HepG2 (cell line): ENCODE data around the gene PARP3. TPM values are rescaled to one million over a fixed set of nuclear protein-coding genes. Genes with fewer than 3 reads are reported as not detected.

Experiments
- BRCA1 ChIP-seq: sonication (generic); formaldehyde crosslinking; IDR thresholded peaks from 2 replicates; pipeline ENCODE4 v1.4.0; 2020; ENCODE audit warnings: missing genetic modification reagents
- CEBPB ChIP-seq: IDR thresholded peaks from 2 replicates; pipeline ENCODE4 v1.6.1; 2011; ENCODE audit warnings: low read depth, low read length, improper control_type of control experiment, borderline replicate concordance
- IRF2 ChIP-seq: IDR thresholded peaks from 2 replicates; pipeline ENCODE4 v1.6.1; 2018; ENCODE audit warnings: missing genetic modification reagents, missing compliant biosample characterization
- KDM6A ChIP-seq: IDR thresholded peaks from 2 replicates; pipeline ENCODE4 v1.6.1; 2016; ENCODE audit warnings: low read depth
- NCOA5 ChIP-seq: sonication (generic); formaldehyde crosslinking; IDR thresholded peaks from 2 replicates; pipeline ENCODE4 v1.4.0; 2020; ENCODE audit warnings: missing genetic modification reagents
- PRDM4 ChIP-seq: sonication (generic); formaldehyde crosslinking; IDR thresholded peaks from 2 replicates; pipeline ENCODE4 v1.9.0; 2021; ENCODE audit warnings: missing genetic modification reagents, borderline replicate concordance
- RFX5 ChIP-seq: IDR thresholded peaks from 2 replicates; pipeline ENCODE4 v1.6.1; 2011; ENCODE audit warnings: low read depth, low read length, improper control_type of control experiment
- RFXAP ChIP-seq: sonication (generic); formaldehyde crosslinking; IDR thresholded peaks from 2 replicates; pipeline ENCODE4 v1.4.0; 2020; ENCODE audit warnings: missing genetic modification reagents, borderline replicate concordance
- SMAD1 ChIP-seq: sonication (generic); formaldehyde crosslinking; IDR thresholded peaks from 2 replicates; pipeline ENCODE4 v1.4.0; 2020; ENCODE audit warnings: missing genetic modification reagents, low read depth, mild to moderate bottlenecking, borderline replicate concordance
- SMARCE1 ChIP-seq: fragments of 450-650 bp; IDR thresholded peaks from 2 replicates; pipeline ENCODE4 v1.6.1; 2017; ENCODE audit warnings: borderline replicate concordance
- TBX2 ChIP-seq: sonication (generic); formaldehyde crosslinking; IDR thresholded peaks from 2 replicates; pipeline ENCODE4 v1.5.0; 2020; ENCODE audit warnings: missing genetic modification reagents, mild to moderate bottlenecking, borderline replicate concordance
- TEAD2 ChIP-seq: sonication (generic); formaldehyde crosslinking; IDR thresholded peaks from 2 replicates; pipeline ENCODE4 v1.9.0; 2021; ENCODE audit warnings: missing genetic modification reagents
- ZMAT3 ChIP-seq: sonication (generic); formaldehyde crosslinking; conservative IDR thresholded peaks from 2 replicates; pipeline ENCODE4 v1.7.0; 2021; ENCODE audit warnings: missing genetic modification reagents
- ZNF230 ChIP-seq: sonication (generic); formaldehyde crosslinking; IDR thresholded peaks from 2 replicates; pipeline ENCODE4 v1.4.0; 2020; ENCODE audit warnings: mild to moderate bottlenecking, missing genetic modification reagents
- ZNF430 ChIP-seq: sonication (generic); formaldehyde crosslinking; IDR thresholded peaks from 2 replicates; pipeline ENCODE4 v1.9.0; 2021; ENCODE audit warnings: mild to moderate bottlenecking, missing genetic modification reagents
- ZNF451 ChIP-seq: sonication (generic); formaldehyde crosslinking; IDR thresholded peaks from 2 replicates; pipeline ENCODE4 v1.5.0; 2020; ENCODE audit warnings: mild to moderate bottlenecking, missing genetic modification reagents
- ZNF558 ChIP-seq: sonication (generic); formaldehyde crosslinking; IDR thresholded peaks from 2 replicates; pipeline ENCODE4 v1.9.0; 2022; ENCODE audit warnings: mild to moderate bottlenecking, missing genetic modification reagents, borderline replicate concordance
- ZNF816 ChIP-seq: sonication (generic); formaldehyde crosslinking; IDR thresholded peaks from 2 replicates; pipeline ENCODE4 v1.8.0; 2022; ENCODE audit warnings: missing genetic modification reagents, mild to moderate bottlenecking, borderline replicate concordance
- polyA plus RNA-seq, 8 experiments: library from polyadenylated mRNA; depleted of rRNA in 3 of 8; stranded (reverse) in 7 of 8; unstranded in 1 of 8; fragments of >200 nt; fragmentation: Illumina TruSeq in 4 of 8; extraction: Trizol in 4 of 8; gene quantifications; 2 replicates each; pipeline versions ENCODE4 v1.2.1 to v1.2.3, GENCODE V29; 2011 to 2016; ENCODE audit warnings: low read depth in 4 of 8, missing spikeins in 1 of 8, mixed read lengths in 1 of 8; ENCODE audit not compliant: insufficient read depth in 1 of 8
- total RNA-seq, 5 experiments: library from RNA; depleted of rRNA; stranded (reverse); fragments of >200 nt; fragmentation: Illumina TruSeq; extraction: Trizol; gene quantifications; 2 replicates each; pipeline ENCODE4 v1.2.3, GENCODE V29; 2016; ENCODE audit warnings: low read depth in 1 of 5
- TF ChIP-seq, protein P1 (sequence below), 2 experiments: sonication (generic) in 1 of 2; formaldehyde crosslinking in 1 of 2; IDR thresholded peaks; 2 replicates each; pipeline versions ENCODE4 v1.5.1 to v1.6.1; 2011 to 2020; ENCODE audit warnings: borderline replicate concordance in 1 of 2, low read depth in 1 of 2, low read length in 1 of 2, mild to moderate bottlenecking in 1 of 2, missing genetic modification reagents in 1 of 2, moderate library complexity in 1 of 2
- TF ChIP-seq, protein P2 (sequence below): sonication (generic); formaldehyde crosslinking; IDR thresholded peaks from 2 replicates; pipeline ENCODE4 v1.5.1; 2020; ENCODE audit warnings: mild to moderate bottlenecking, missing genetic modification reagents, moderate library complexity

The PARP3 gene
- total and polyA plus RNA-seq, 2 of the 13 experiments (the other 11 are each of a cell fraction or from before 2014, with no cell fraction given) = 11.2 to 21.5 TPM

DNA sequence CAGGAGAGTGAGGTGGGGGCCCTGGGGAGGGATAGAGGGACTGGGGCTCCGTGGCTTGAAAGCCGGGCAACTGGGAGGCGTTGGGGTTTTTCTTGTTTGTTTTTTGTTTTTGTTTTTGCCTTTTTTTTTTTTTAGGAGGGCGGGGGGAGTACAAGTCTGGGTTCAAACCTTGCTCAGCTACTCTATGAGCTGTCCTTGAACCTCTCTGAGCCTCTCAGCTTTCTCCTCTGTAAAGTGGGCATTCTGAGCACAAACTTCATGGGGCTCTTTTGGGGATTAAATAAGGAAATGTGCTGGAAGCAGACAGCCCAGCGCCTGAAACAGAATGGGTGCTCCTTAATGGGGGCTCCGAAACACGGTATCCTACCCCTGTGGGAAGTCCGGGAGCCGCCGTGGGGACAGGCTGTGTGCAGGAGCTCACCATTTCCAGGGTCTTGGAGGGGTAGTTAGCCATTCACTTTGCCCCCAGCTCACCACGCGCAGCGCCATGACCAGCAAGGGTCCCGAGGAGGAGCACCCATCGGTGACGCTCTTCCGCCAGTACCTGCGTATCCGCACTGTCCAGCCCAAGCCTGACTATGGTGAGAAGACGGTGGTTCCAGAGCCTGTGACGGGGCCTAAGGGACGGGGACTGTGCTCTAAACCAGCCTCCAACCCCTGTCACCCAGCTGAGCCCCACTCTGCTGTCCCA is 41.6 kb downstream of the PARP3 start (continued):
- TF ChIP-seq ZNF558 (CRISPR knock-in tag) (0 out of 2 replicates have a peak, but pooled peaks have one; percentile 15), RFX5 (no peak), ZNF451 (no peak), SMAD1 (CRISPR knock-in tag) (no peak), IRF2 (no peak; the same call in 1 of the 2 replicates), CEBPB (no peak), ZNF816 (peak; percentile 13; the same call in 1 of the 2 replicates), RFXAP (CRISPR knock-in tag) (no peak), SMARCE1 (no peak), NCOA5 (CRISPR knock-in tag) (no peak), TBX2 (CRISPR knock-in tag) (no peak), ZNF230 (CRISPR knock-in tag) (no peak), ZNF430 (CRISPR knock-in tag) (no peak), PRDM4 (CRISPR knock-in tag) (no peak), ZMAT3 (CRISPR knock-in tag) (no peak), BRCA1 (CRISPR knock-in tag) (no peak), KDM6A (CRISPR knock-in tag) (no peak), TEAD2 (CRISPR knock-in tag) (no peak)
- TF ChIP-seq, protein P1, sequence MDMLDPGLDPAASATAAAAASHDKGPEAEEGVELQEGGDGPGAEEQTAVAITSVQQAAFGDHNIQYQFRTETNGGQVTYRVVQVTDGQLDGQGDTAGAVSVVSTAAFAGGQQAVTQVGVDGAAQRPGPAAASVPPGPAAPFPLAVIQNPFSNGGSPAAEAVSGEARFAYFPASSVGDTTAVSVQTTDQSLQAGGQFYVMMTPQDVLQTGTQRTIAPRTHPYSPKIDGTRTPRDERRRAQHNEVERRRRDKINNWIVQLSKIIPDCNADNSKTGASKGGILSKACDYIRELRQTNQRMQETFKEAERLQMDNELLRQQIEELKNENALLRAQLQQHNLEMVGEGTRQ (IDR thresholded peaks at IDR 0.05; ENCODE audit: low read depth, low read length) = no peak
- TF ChIP-seq, protein P1 (CRISPR knock-in tag; IDR thresholded peaks at IDR 0.05; ENCODE audit: borderline replicate concordance) = no peak
- TF ChIP-seq, protein P2, sequence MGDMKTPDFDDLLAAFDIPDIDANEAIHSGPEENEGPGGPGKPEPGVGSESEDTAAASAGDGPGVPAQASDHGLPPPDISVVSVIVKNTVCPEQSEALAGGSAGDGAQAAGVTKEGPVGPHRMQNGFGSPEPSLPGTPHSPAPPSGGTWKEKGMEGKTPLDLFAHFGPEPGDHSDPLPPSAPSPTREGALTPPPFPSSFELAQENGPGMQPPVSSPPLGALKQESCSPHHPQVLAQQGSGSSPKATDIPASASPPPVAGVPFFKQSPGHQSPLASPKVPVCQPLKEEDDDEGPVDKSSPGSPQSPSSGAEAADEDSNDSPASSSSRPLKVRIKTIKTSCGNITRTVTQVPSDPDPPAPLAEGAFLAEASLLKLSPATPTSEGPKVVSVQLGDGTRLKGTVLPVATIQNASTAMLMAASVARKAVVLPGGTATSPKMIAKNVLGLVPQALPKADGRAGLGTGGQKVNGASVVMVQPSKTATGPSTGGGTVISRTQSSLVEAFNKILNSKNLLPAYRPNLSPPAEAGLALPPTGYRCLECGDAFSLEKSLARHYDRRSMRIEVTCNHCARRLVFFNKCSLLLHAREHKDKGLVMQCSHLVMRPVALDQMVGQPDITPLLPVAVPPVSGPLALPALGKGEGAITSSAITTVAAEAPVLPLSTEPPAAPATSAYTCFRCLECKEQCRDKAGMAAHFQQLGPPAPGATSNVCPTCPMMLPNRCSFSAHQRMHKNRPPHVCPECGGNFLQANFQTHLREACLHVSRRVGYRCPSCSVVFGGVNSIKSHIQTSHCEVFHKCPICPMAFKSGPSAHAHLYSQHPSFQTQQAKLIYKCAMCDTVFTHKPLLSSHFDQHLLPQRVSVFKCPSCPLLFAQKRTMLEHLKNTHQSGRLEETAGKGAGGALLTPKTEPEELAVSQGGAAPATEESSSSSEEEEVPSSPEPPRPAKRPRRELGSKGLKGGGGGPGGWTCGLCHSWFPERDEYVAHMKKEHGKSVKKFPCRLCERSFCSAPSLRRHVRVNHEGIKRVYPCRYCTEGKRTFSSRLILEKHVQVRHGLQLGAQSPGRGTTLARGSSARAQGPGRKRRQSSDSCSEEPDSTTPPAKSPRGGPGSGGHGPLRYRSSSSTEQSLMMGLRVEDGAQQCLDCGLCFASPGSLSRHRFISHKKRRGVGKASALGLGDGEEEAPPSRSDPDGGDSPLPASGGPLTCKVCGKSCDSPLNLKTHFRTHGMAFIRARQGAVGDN (CRISPR knock-in tag) = peak; percentile 45; the same call in 1 of the 2 replicates
